Smooth muscle cell of the brain vasculature (primary cell): Measurements from ENCODE around the gene PHKG2.

ENCODE experiments used
- DNase-seq: peaks from one replicate; pipeline ENCODE4 v3.0.0-alpha.2; 2012; ENCODE audit warnings: low read depth, low spot score

PHKG2 gene

DNA sequence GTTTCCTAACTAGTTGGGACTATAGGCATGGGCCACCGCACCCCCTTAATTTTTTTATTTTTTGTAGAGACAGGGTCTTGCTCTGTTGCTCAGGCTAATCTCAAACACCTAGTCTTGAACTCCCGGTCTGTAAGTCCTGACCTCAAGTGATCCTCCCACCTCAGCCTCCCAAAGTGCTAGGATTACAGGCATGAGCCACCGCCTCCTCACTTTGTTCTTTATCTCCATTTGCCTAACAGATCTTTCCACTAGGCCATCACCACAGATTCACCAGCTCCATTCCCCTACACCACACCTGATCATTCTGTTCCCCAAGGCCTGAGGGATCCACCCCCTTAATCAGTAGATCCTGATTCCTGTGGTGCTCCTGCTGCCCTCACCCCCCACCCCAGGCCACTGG is 46.4 kb downstream of the PHKG2 start:
- DNase-seq: no peak

DNA sequence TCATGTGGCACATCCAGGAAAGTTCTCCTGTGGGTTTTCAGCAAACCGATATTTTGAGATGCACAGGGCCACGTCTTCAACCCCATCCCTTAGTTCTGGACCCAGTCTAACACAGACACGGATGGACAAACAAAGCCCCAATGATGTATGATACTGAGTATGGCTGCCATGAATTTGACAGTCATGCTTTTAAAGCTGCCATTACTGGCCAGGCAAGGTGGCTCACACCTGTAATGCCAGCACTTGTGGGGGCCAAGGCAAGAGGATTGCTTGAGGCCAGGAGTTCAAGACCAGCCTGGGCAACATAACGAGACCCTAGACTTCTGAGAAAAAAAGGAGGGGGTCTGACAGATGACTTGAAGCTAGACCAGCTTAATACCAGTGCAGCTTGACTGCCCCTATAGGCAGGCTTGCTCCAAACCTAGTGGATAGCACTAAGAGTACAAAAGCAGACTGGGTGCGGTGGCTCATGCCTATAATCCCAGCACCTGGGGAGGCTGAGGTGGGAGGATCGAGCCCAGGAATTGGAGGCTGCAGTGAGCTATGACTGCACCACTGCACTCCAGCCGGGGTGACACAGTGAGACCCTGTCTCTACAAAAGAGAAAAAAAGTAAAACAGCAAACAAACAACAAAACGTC is 49.6 kb downstream of the PHKG2 start:
- DNase-seq: no peak
